HepG2 (cell line): Measurements from ENCODE around the gene HECA. TPM values are rescaled to one million over a fixed set of nuclear protein-coding genes. Genes with fewer than 3 reads are reported as not detected.
A peak's percentile ranks its signal among the peaks of the same experiment; 100 is the strongest.

Experiments used
- ATF1 ChIP-seq: IDR thresholded peaks from 2 replicates; pipeline ENCODE4 v1.6.1; 2016; ENCODE audit warnings: mild to moderate bottlenecking, control low read depth
- BCL6 ChIP-seq: IDR thresholded peaks from 2 replicates; pipeline ENCODE4 v1.6.1; 2016; ENCODE audit warnings: missing genetic modification reagents, missing compliant biosample characterization
- EHMT2 ChIP-seq: fragments of 200-600 bp; sonication (generic); IDR thresholded peaks from 2 replicates; pipeline ENCODE4 v1.7.0; 2017; ENCODE audit warnings: antibody characterized with exemption, low read depth, low read length, borderline replicate concordance
- ETV5 ChIP-seq: IDR thresholded peaks from 2 replicates; pipeline ENCODE4 v1.6.1; 2018; ENCODE audit warnings: missing biosample characterization, missing genetic modification reagents, inconsistent platforms, borderline replicate concordance
- KDM1A ChIP-seq: IDR thresholded peaks from 2 replicates; pipeline ENCODE4 v1.6.1; 2016; ENCODE audit warnings: missing compliant biosample characterization
- KLF16 ChIP-seq, 2 experiments: sonication (generic) in 1 of 2; formaldehyde crosslinking in 1 of 2; IDR thresholded peaks; 2 replicates each; pipeline versions ENCODE4 v1.6.1 to v1.8.0; 2016 to 2023; ENCODE audit warnings: missing genetic modification reagents in 2 of 2, missing compliant biosample characterization in 1 of 2
- NR2F6 ChIP-seq, 2 experiments: IDR thresholded peaks; 2 replicates each; pipeline ENCODE4 v1.6.1; 2016; ENCODE audit warnings: antibody characterized with exemption in 1 of 2, mild to moderate bottlenecking in 1 of 2
- SAP130 ChIP-seq: IDR thresholded peaks from 2 replicates; pipeline ENCODE4 v1.6.1; 2016; ENCODE audit warnings: low read depth
- SKI ChIP-seq: fragments of 450-650 bp; IDR thresholded peaks from one replicate; pipeline ENCODE4 v1.6.1; 2018; ENCODE audit warnings: mild to moderate bottlenecking; ENCODE audit not compliant: partially characterized antibody
- SRF ChIP-seq: IDR thresholded peaks from 2 replicates; pipeline ENCODE4 v1.6.1; 2011; ENCODE audit warnings: mild to moderate bottlenecking, low read depth, low read length, moderate library complexity
- SRSF9 ChIP-seq: fragments of 200-400 bp; formaldehyde crosslinking; IDR thresholded peaks from 2 replicates; pipeline ENCODE4 v1.6.1; 2018; ENCODE audit warnings: borderline replicate concordance, mild to moderate bottlenecking, low read depth, low read length; ENCODE audit not compliant: insufficient read depth, poor library complexity, severe bottlenecking
- STAT6 ChIP-seq: sonication (generic); formaldehyde crosslinking; IDR thresholded peaks from 2 replicates; pipeline ENCODE4 v1.4.0; 2020; ENCODE audit warnings: missing genetic modification reagents, mild to moderate bottlenecking, borderline replicate concordance
- TBX2 ChIP-seq: sonication (generic); formaldehyde crosslinking; IDR thresholded peaks from 2 replicates; pipeline ENCODE4 v1.5.0; 2020; ENCODE audit warnings: missing genetic modification reagents, mild to moderate bottlenecking, borderline replicate concordance
- TSC22D2 ChIP-seq: sonication (generic); formaldehyde crosslinking; IDR thresholded peaks from 2 replicates; pipeline ENCODE4 v1.5.1; 2020; ENCODE audit warnings: missing genetic modification reagents, mild to moderate bottlenecking, borderline replicate concordance
- ZNF136 ChIP-seq: sonication (generic); formaldehyde crosslinking; IDR thresholded peaks from 2 replicates; pipeline ENCODE4 v1.8.1; 2022; ENCODE audit warnings: low read depth, mild to moderate bottlenecking, moderate library complexity, missing genetic modification reagents
- ZNF33B ChIP-seq: sonication (generic); formaldehyde crosslinking; IDR thresholded peaks from 2 replicates; pipeline ENCODE4 v1.5.1; 2020; ENCODE audit warnings: mild to moderate bottlenecking, missing genetic modification reagents
- ZNF446 ChIP-seq: sonication (generic); formaldehyde crosslinking; IDR thresholded peaks from 2 replicates; pipeline ENCODE4 v1.5.0; 2020; ENCODE audit warnings: mild to moderate bottlenecking, missing genetic modification reagents
- ZNF775 ChIP-seq: sonication (generic); formaldehyde crosslinking; IDR thresholded peaks from 2 replicates; pipeline ENCODE4 v1.4.0; 2020; ENCODE audit warnings: missing genetic modification reagents, mild to moderate bottlenecking, moderate library complexity, borderline replicate concordance
- ZNF776 ChIP-seq: sonication (generic); formaldehyde crosslinking; IDR thresholded peaks from 2 replicates; pipeline ENCODE4 v1.4.0; 2020; ENCODE audit warnings: mild to moderate bottlenecking, missing genetic modification reagents
- ZNF782 ChIP-seq: sonication (generic); formaldehyde crosslinking; IDR thresholded peaks from 2 replicates; pipeline ENCODE4 v1.4.0; 2020; ENCODE audit warnings: missing genetic modification reagents, mild to moderate bottlenecking, borderline replicate concordance
- polyA plus RNA-seq, 8 experiments: library from polyadenylated mRNA; depleted of rRNA in 3 of 8; stranded (reverse) in 7 of 8; unstranded in 1 of 8; fragments of >200 nt; fragmentation: Illumina TruSeq in 4 of 8; extraction: Trizol in 4 of 8; gene quantifications; 2 replicates each; pipeline versions ENCODE4 v1.2.1 to v1.2.3, GENCODE V29; 2011 to 2016; ENCODE audit warnings: low read depth in 4 of 8, missing spikeins in 1 of 8, mixed read lengths in 1 of 8; ENCODE audit not compliant: insufficient read depth in 1 of 8
- total RNA-seq, 5 experiments: library from RNA; depleted of rRNA; stranded (reverse); fragments of >200 nt; fragmentation: Illumina TruSeq; extraction: Trizol; gene quantifications; 2 replicates each; pipeline ENCODE4 v1.2.3, GENCODE V29; 2016; ENCODE audit warnings: low read depth in 1 of 5
- TF ChIP-seq, protein P1 (sequence below): sonication (generic); formaldehyde crosslinking; IDR thresholded peaks from 2 replicates; pipeline ENCODE4 v1.5.0; 2020; ENCODE audit warnings: mild to moderate bottlenecking, missing genetic modification reagents
- TF ChIP-seq, protein P2 (sequence below): sonication (generic); formaldehyde crosslinking; IDR thresholded peaks from 2 replicates; pipeline ENCODE4 v1.5.1; 2020; ENCODE audit warnings: missing genetic modification reagents, mild to moderate bottlenecking, borderline replicate concordance
- TF ChIP-seq, protein P3 (sequence below): sonication (generic); formaldehyde crosslinking; IDR thresholded peaks from 2 replicates; pipeline ENCODE4 v1.4.0; 2020; ENCODE audit warnings: mild to moderate bottlenecking, missing genetic modification reagents

HECA gene
- total and polyA plus RNA-seq, 2 of the 13 experiments (the other 11 are each of a cell fraction or from before 2014, with no cell fraction given): 0.18 to 0.49 TPM

DNA sequence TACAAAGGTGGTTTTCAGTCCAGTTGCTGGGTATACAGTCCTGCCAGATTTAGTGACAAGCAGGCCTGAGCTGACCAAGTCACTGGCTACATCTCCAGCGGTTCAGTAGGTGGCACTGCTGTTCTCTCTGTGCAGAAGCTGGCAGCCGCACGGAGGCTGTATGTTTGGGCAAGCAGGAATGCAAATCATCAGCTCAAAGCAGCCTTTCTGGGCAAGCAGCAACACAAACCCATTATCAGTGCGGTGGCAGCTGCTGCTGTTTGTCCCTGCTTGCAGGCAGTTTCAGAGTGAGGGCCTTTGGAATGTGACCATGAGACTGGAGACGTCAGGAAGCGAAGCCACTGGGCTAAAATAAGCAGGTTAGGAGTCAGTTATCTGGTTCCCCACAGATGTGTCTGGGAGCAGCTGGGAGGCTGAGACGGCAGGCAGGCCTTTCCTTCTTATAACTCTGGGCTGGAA, 84.4 kb downstream of the HECA start (continued):
- TF ChIP-seq, protein P1, sequence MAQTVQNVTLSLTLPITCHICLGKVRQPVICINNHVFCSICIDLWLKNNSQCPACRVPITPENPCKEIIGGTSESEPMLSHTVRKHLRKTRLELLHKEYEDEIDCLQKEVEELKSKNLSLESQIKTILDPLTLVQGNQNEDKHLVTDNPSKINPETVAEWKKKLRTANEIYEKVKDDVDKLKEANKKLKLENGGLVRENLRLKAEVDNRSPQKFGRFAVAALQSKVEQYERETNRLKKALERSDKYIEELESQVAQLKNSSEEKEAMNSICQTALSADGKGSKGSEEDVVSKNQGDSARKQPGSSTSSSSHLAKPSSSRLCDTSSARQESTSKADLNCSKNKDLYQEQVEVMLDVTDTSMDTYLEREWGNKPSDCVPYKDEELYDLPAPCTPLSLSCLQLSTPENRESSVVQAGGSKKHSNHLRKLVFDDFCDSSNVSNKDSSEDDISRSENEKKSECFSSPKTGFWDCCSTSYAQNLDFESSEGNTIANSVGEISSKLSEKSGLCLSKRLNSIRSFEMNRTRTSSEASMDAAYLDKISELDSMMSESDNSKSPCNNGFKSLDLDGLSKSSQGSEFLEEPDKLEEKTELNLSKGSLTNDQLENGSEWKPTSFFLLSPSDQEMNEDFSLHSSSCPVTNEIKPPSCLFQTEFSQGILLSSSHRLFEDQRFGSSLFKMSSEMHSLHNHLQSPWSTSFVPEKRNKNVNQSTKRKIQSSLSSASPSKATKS: no peak
- TF ChIP-seq SRF (no peak), EHMT2 (no peak), ZNF775 (CRISPR knock-in tag) (no peak), KLF16 (CRISPR knock-in tag; IDR thresholded peaks at IDR 0.05) (no peak), SRSF9 (no peak), NR2F6 (IDR thresholded peaks at IDR 0.05) (no peak), NR2F6 (CRISPR knock-in tag; IDR thresholded peaks at IDR 0.05) (no peak), TSC22D2 (CRISPR knock-in tag) (no peak), STAT6 (CRISPR knock-in tag) (no peak), ATF1 (CRISPR knock-in tag) (no peak), ETV5 (no peak), ZNF782 (CRISPR knock-in tag) (no peak; the same call in 1 of the 2 replicates), ZNF136 (no peak), TBX2 (0 out of 2 replicates have a peak, but pooled peaks have one; percentile 15), ZNF33B (CRISPR knock-in tag) (no peak), KDM1A (CRISPR knock-in tag) (no peak), ZNF776 (CRISPR knock-in tag) (no peak), SKI (no peak), BCL6 (CRISPR knock-in tag) (no peak), ZNF446 (no peak), SAP130 (CRISPR knock-in tag) (0 out of 2 replicates have a peak, but pooled peaks have one; percentile 38)
- TF ChIP-seq, protein P2, sequence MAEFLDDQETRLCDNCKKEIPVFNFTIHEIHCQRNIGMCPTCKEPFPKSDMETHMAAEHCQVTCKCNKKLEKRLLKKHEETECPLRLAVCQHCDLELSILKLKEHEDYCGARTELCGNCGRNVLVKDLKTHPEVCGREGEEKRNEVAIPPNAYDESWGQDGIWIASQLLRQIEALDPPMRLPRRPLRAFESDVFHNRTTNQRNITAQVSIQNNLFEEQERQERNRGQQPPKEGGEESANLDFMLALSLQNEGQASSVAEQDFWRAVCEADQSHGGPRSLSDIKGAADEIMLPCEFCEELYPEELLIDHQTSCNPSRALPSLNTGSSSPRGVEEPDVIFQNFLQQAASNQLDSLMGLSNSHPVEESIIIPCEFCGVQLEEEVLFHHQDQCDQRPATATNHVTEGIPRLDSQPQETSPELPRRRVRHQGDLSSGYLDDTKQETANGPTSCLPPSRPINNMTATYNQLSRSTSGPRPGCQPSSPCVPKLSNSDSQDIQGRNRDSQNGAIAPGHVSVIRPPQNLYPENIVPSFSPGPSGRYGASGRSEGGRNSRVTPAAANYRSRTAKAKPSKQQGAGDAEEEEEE (CRISPR knock-in tag): no peak
- TF ChIP-seq, protein P3, sequence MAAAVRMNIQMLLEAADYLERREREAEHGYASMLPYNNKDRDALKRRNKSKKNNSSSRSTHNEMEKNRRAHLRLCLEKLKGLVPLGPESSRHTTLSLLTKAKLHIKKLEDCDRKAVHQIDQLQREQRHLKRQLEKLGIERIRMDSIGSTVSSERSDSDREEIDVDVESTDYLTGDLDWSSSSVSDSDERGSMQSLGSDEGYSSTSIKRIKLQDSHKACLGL (CRISPR knock-in tag): no peak
